H1 (cell line): ENCODE data around the gene COPS2. TPM values are rescaled to one million over a fixed set of nuclear protein-coding genes. Genes with fewer than 3 reads are reported as not detected.

Experiments
- RFX5 ChIP-seq: IDR thresholded peaks from 2 replicates; pipeline ENCODE4 v1.6.1; 2011; ENCODE audit warnings: low read depth, low read length, improper control_type of control experiment, borderline replicate concordance
- SIN3A ChIP-seq, 2 experiments: IDR thresholded peaks in 1 of 2; conservative IDR thresholded peaks in 1 of 2; 2 replicates each; pipeline ENCODE4 v1.6.1; 2011 to 2012; ENCODE audit warnings: low read length in 2 of 2, improper control_type of control experiment in 1 of 2, low read depth in 1 of 2, mild to moderate bottlenecking in 1 of 2
- TEAD4 ChIP-seq: IDR thresholded peaks from 2 replicates; pipeline ENCODE4 v1.6.1; 2012; ENCODE audit warnings: low read depth, low read length, inconsistent platforms, mixed read lengths
- polyA plus RNA-seq, 7 experiments: library from polyadenylated mRNA; depleted of rRNA in 3 of 7; stranded (reverse) in 5 of 7; unstranded in 2 of 7; fragments of >200 nt in 5 of 7; fragments of 200-250 nt in 2 of 7; gene quantifications; 1 replicate in 5 of 7; 2 replicates in 1 of 7; 4 replicates in 1 of 7; pipeline versions ENCODE4 v1.2.1 to v1.2.3, GENCODE V29; 2011 to 2013; ENCODE audit warnings: missing spikeins in 2 of 7, mixed read lengths in 2 of 7
- total RNA-seq: library from RNA; stranded (reverse); fragmentation: NEBNext Ultra II Directional; extraction: Animal tissue kit (Norgen Biotek cat#: 25700); gene quantifications from 2 replicates; pipeline ENCODE4 v1.2.1, GENCODE V29; 2021

COPS2 gene
- total and polyA plus RNA-seq, 2 of the 8 experiments (the other 6 are each of a cell fraction or from before 2014, with no cell fraction given), result 17.7 to 85.1 TPM

GRCh38 chr15:49083401-49084284 lies 71.8 kb downstream of the COPS2 start (continued):
- TF ChIP-seq SIN3A (conservative IDR thresholded peaks at IDR 0.05 in 1 of 2, IDR thresholded peaks at IDR 0.05 in 1 of 2; ENCODE audit: low read depth in 1 of 2, low read length in 2 of 2), result no peak
- no peak for TF ChIP-seq TEAD4
- no peak for TF ChIP-seq RFX5
